ENCODE data around the gene ZGRF1.
"Not testable (repeated sequence)": the region's sequence is repeated elsewhere in the genome, so short reads cannot be mapped to it uniquely, and the experiment has no call there.

ZGRF1 gene, protein sequence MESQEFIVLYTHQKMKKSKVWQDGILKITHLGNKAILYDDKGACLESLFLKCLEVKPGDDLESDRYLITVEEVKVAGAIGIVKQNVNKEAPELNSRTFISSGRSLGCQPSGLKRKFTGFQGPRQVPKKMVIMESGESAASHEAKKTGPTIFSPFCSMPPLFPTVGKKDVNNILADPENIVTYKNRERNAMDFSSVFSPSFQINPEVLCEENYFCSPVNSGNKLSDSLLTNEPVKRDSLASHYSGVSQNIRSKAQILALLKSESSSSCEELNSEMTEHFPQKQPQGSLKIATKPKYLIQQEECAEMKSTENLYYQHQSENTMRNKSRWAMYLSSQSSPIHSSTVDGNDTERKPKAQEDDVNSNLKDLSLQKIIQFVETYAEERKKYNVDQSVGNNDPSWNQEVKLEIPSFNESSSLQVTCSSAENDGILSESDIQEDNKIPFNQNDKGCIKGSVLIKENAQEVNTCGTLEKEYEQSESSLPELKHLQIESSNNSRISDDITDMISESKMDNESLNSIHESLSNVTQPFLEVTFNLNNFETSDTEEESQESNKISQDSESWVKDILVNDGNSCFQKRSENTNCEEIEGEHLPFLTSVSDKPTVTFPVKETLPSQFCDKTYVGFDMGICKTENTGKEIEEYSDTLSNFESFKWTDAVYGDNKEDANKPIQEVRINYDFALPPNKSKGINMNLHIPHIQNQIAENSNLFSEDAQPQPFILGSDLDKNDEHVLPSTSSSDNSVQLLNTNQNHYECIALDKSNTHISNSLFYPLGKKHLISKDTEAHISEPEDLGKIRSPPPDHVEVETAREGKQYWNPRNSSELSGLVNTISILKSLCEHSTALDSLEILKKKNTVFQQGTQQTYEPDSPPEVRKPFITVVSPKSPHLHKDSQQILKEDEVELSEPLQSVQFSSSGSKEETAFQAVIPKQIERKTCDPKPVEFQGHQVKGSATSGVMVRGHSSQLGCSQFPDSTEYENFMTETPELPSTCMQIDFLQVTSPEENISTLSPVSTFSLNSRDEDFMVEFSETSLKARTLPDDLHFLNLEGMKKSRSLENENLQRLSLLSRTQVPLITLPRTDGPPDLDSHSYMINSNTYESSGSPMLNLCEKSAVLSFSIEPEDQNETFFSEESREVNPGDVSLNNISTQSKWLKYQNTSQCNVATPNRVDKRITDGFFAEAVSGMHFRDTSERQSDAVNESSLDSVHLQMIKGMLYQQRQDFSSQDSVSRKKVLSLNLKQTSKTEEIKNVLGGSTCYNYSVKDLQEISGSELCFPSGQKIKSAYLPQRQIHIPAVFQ (N-terminal part only)

GRCh38 chr4:112636688-112637551 is at the start of gene ZGRF1, which contains the start of gene LARP7:
ZGRF1 (minus strand) TSS chr4:112636909; CDS start chr4:112633176, 3,733 bp downstream.
LARP7 (plus strand) TSS chr4:112637143; CDS start chr4:112644670, 7,527 bp downstream.
- no peak; the same call in 1 of the 2 replicates for TF ChIP-seq POLR2A (IDR thresholded peaks at IDR 0.05; ENCODE audit: low read depth, low read length)
- DNase-seq (ENCODE audit: insufficient read length, low spot score) (peak; percentile 57), FAIRE-seq (peak; percentile 94)

- no peak for FAIRE-seq
- DNase-seq (ENCODE audit: insufficient read length, low spot score), result no peak
- no peak for TF ChIP-seq POLR2A (IDR thresholded peaks at IDR 0.05; ENCODE audit: low read depth, low read length)
Observed at GRCh38 chr4:112680996-112681395, 44.3 kb upstream of the ZGRF1 start.

DNA sequence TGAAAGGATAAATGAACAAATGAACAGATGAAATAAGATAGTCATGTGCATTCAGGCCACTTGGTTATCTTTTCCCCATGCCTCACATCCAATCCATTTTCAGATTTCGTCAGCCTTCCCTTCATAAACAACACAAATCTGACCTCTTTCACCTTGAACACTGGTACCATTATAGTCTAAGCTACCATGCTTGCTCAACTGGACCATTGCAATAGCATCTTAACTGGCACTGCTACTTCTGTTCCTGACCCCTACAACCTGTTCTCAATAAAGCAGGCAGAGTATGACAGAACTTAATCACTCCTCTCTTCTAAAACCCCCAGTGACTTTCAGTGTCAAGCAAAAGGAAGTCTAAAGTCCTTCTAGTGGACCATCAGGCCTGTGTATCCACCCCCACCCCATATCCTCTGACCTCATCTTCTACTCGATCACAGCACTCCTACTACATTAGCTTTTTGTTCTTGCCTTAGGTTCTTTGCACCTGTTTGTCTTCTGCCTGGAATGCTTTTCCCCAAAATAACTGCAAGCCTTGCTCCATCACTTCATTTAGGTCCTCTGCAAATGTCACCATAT is 40.9 kb upstream of the ZGRF1 start:
- FAIRE-seq (no peak), DNase-seq (ENCODE audit: insufficient read length, low spot score) (no peak)
- no peak for TF ChIP-seq POLR2A (IDR thresholded peaks at IDR 0.05; ENCODE audit: low read depth, low read length)

- DNase-seq (ENCODE audit: insufficient read length, low spot score), result no peak
- FAIRE-seq, result no peak
- TF ChIP-seq POLR2A (IDR thresholded peaks at IDR 0.05; ENCODE audit: low read depth, low read length), result no peak
Observed at GRCh38 chr4:112674376-112674775, 37.7 kb upstream of the ZGRF1 start.

GRCh38 chr4:112673686-112674085 is 37.0 kb upstream of the ZGRF1 start:
- TF ChIP-seq POLR2A (IDR thresholded peaks at IDR 0.05; ENCODE audit: low read depth, low read length), result no peak
- no peak for FAIRE-seq
- DNase-seq (ENCODE audit: insufficient read length, low spot score), result no peak

GRCh38 chr4:112673076-112673475 is 36.4 kb upstream of the ZGRF1 start:
- DNase-seq (ENCODE audit: insufficient read length, low spot score), result no peak
- FAIRE-seq, result no peak
- TF ChIP-seq POLR2A (IDR thresholded peaks at IDR 0.05; ENCODE audit: low read depth, low read length), result no peak

DNA sequence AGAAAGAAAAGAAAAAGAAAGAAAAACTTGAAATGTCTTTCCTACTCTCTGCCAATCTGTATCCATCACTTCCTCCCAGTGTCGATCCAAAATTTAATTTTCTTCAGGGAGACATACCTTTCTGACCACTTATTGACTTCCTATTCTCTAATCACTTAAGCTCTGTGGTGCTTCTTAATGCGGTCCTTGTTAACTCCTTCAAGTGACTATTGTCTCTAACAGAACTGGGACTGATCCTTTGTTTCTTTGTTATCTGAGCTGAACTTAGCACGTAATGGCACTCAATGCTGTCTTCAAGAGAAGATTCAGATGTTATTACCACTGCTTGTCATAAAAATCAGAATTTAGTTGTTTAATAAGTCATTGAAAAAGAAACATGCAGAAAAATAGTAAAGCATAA is 31.4 kb upstream of the ZGRF1 start:
- DNase-seq (ENCODE audit: insufficient read length, low spot score) (no peak), FAIRE-seq (no peak)
- no peak for TF ChIP-seq POLR2A (IDR thresholded peaks at IDR 0.05; ENCODE audit: low read depth, low read length)

DNA sequence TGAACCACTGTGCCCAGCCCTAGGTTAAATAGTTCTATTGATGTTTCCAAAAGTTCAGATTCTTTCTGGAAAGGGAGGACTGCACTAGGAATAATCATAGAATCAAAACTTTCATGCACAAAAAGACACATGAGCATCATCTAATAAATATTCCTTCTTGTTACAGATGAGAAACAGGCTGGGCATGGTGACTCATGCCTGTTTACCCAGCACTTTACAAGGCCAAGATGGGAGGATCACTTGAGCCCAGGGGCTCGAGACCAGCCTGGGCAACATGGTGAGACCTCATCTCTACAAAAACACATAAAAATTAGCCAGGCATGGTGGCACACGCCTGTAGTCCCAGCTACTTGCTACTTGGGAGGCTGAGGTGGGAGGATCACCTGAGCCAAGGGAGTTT is 27.9 kb upstream of the ZGRF1 start:
- DNase-seq (ENCODE audit: insufficient read length, low spot score) (no peak), FAIRE-seq (no peak)
- TF ChIP-seq POLR2A (IDR thresholded peaks at IDR 0.05; ENCODE audit: low read depth, low read length), result no peak

GRCh38 chr4:112656115-112656514 is 19.4 kb upstream of the ZGRF1 start:
- FAIRE-seq; DNase-seq (ENCODE audit: insufficient read length, low spot score): not testable (repeated sequence)

DNA sequence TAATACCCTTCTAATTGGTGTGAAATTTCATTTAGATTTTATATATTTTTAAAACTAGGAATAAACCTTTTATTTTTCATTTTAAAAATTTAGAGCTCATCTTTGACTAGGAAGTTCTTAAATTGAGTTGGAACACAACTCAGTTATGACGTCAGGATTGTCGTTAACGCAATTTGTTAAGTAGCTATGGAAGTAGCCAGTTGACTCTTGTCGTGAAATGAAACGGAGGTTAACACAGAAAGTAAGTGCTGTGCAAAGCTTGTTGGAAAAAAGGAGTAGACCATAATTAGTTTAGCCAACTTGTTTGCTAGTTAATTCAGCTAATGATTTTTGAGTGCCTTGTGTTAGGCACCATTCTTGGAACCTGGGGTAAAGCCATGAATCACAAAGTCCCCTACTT is 18.6 kb upstream of the ZGRF1 start:
- DNase-seq (ENCODE audit: insufficient read length, low spot score), result no peak
- TF ChIP-seq POLR2A (IDR thresholded peaks at IDR 0.05; ENCODE audit: low read depth, low read length), result no peak
- FAIRE-seq, result no peak

DNA sequence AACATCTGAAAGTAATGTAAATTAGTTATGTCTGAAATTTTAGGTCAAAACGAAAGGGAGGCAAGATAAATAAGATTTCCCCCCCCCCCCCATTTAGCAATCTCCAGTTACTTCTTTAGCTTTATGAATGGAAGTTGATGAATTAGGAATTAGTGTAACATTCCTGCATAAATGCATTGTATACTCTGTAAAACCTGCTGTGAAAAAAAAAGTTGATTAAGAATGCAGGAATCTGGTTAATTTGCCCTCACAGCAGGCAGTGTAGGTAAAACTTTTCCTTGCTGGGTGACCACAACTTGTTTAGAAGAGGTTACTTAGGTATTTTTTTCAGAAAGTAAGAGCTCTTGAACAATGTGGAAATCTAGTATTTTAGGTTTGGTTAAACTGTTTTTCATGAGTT is 15.5 kb upstream of the ZGRF1 start:
- no peak for FAIRE-seq
- TF ChIP-seq POLR2A (IDR thresholded peaks at IDR 0.05; ENCODE audit: low read depth, low read length), result no peak
- DNase-seq (ENCODE audit: insufficient read length, low spot score), result no peak

GRCh38 chr4:112651641-112652040 is 14.9 kb upstream of the ZGRF1 start:
- DNase-seq (ENCODE audit: insufficient read length, low spot score) (no peak), FAIRE-seq (no peak)
- TF ChIP-seq POLR2A (IDR thresholded peaks at IDR 0.05; ENCODE audit: low read depth, low read length), result no peak

Data from H54 (cell line).